HG03095 (cell line): Measurements from ENCODE around the gene MXD1.
"Not testable (repeated sequence)": the region's sequence is repeated elsewhere in the genome, so short reads cannot be mapped to it uniquely, and the experiment has no call there.

Experiments
- ATAC-seq: cut with Tn5 transposase; IDR thresholded peaks from one replicate; pipeline ENCODE4 v1.9.1; 2021; ENCODE audit warnings: moderate library complexity; ENCODE audit not compliant: unreplicated experiment

MXD1 gene

GRCh38 chr2:69914950-69915945, at the start of gene MXD1:
Gene MXD1 (plus strand): TSS chr2:69915109. CDS start chr2:69915331, 222 bp downstream.
- no peak for ATAC-seq

DNA sequence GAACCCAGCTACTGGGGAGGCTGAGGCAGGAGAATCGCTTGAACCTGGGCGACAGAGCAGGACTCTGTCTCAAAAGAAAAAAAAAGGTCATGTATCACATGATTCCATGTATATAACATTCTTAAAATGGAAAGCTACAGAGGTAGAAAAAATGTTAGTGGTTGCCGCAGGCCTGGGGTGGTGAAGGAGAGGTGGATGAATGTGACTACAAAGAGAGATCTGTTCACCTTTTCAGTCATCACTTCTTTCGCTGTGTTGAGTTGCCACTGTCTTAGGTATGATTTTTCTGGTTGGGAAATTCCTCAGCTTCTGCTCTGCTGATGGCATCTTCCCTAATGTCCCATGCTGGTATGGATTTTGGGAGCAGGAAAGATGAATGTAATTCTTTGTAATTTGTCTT, 26.5 kb upstream of the MXD1 start:
- ATAC-seq, result no peak

GRCh38 chr2:69889302-69889701, 25.6 kb upstream of the MXD1 start:
- ATAC-seq, result no peak

- ATAC-seq, result no peak
Measured at GRCh38 chr2:69890881-69891280, 24.0 kb upstream of the MXD1 start.

DNA sequence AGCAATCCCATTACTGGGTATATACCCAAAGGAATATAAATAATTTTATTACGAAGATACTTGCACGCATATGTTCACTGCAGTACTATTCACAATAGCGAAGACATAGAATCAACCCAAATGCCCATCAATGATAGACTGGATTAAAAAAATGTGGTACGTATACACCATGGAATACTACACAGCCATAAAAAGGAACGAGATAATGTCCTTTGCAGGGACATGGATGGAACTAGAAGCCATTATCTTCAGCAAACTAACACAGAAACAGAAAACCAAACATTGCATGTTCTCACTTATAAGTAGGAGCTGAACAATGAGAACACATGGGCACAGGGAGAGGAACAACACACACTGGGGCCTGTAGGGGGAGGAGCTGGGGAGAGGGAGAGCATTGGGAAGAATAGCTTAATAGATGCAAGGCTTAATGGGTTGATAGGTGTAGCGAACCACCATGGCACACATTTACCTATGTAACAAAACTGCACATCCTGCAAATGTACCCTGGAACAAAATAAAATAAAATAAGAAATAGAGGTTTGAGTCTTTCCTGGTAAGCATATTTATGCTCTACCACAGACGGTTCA, 22.0 kb upstream of the MXD1 start:
- not testable (repeated sequence) for ATAC-seq

DNA sequence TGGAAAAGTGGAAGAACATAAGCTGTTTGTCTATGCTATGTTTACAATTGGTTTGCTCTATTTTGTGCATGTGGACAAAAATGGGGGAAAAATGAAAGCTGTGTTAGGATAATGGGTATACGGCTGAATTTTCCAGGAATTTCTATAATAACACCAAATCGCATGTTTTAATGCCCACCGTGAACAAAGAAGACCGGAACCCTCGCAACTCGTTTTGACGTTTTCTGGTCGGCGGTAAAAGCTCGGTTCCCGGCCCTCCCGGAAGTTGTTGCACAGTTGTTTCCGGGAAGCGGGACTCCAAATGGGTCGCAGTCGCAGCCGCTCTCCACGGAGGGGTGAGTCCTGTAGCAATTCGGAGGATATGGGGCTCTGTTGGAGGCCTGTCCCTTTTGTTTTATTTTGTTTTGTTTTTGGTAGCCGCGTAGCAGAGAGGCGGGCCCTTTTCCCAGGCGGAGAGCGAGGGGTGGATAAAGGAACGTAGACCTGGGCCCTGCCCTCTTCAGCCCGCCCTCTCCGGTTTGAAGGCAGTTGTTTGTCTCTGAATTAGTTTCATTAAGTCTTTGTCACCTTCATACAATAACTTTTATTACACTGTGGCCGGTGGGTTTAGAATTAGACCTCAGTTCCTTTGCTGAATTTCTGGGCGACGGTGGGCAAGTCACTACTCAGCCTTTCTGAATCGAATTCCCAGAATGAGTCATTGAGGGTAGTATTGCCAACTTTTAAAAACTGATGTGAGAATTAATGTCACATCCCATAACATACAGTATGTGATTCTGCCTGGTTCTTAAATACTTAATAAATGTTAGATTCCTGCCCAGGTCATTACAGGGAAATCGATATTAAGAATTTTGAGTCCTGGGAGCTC, 21.0 kb upstream of the MXD1 start, which contains the start of gene SNRNP27:
Gene SNRNP27 (plus strand): TSS at position 273 of the 868 bp plus-strand sequence. CDS start 29 bp downstream, at position 302.
- peak; percentile 75 for ATAC-seq

DNA sequence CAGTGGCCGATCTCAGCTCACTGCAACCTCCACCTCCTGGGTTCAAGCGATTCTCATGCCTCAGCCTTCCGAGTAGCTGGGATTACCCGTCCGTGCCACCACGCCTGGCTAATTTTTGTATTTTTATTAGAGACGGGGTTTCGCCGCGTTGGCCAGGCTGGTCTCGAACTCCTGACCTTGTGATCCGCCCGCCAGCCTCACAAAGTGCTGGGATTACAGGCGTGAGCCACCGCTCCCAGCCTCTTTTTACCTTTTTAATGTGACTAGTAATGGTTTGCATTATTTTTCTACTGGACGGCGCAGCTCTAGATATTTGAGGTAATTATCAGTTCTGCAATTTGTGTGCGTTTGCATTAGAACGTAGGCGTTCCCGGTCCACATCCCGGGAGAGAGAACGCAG, 20.2 kb upstream of the MXD1 start:
- not testable (repeated sequence) for ATAC-seq

GRCh38 chr2:69902213-69902922, 12.5 kb upstream of the MXD1 start:
- no peak for ATAC-seq

- ATAC-seq, result no peak
Measured at GRCh38 chr2:69907216-69907615, 7.7 kb upstream of the MXD1 start.

- no peak for ATAC-seq
Measured at GRCh38 chr2:69911985-69912563, 2.8 kb upstream of the MXD1 start.

DNA sequence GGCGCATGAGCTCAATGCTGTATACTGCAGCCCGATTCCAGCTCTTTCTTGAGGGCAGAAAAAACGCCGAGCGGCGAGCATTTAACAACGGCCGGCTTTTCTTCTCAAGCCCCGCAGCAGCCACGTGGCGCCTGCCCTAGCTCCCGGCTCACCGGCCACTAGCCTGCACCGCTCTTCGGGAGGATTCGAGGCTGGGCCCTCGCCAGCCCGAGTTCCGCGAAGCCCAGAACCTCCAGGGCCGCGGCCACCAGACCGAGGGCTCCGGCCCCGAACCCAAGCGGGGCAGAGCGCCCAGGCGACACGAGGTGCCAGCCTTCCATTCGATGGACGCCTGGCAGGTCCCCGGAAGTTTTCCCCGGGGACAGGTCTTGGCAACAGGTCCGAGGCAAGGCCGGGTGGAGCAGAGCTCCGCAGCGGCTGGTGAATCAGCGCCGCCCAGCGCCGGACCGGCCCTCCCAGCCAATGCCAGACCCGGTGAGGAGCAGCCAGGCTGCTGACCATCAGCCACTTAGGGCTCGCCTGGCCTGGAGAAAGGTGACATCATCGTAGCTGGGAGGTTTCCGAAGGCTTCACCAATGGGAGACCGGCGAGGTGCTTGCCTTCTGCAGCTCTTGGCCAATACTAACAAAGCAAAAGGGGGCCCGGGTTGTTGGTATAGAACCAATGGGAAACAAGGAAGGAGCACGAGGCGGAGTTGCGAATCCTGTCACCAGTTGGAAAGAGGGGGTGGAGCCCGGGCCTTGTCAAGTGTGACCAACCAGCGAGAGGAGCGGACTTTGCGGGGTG, 552 bp upstream of the MXD1 start:
- peak; percentile 87 for ATAC-seq

GRCh38 chr2:69916106-69916505, 1.2 kb downstream of the MXD1 start:
- no peak for ATAC-seq

GRCh38 chr2:69917852-69918251, 2.9 kb downstream of the MXD1 start:
- no peak for ATAC-seq

- no peak for ATAC-seq
Measured at GRCh38 chr2:69918401-69918800, 3.5 kb downstream of the MXD1 start.

- ATAC-seq, result no peak
Measured at GRCh38 chr2:69923116-69923515, 8.2 kb downstream of the MXD1 start.

DNA sequence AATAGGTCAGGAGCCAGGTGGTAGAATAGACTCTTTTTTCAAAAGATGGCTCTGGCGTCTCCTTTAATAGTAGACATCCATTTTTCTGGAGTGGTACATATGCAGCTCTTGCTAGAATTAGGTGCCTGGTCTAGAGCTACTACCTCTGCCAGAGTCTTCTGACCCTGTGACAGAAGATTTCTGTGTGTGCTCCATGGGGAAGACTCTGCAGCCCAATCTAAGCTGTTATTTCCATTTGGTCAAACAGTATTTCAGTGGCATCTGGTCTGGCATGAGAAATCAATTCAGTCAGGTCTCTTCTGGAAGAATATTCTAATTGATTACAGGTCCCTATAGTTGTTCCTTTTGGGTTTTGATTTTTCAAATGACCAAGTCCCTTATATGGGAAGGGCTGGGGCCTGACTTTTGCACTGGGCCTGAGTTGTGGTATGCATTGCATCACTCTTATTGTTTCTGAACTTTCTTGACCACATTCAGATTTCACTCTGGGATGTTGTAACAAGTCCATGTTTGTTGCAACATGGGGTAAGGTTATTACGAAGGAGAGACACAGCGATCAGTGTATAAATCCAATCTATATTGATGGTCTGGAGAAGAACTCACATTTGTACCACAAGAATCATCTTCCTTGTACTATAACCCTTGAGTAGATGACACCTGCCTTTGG, 12.1 kb downstream of the MXD1 start:
- no peak for ATAC-seq

- no peak for ATAC-seq
Measured at GRCh38 chr2:69931832-69932595, 17.1 kb downstream of the MXD1 start.

DNA sequence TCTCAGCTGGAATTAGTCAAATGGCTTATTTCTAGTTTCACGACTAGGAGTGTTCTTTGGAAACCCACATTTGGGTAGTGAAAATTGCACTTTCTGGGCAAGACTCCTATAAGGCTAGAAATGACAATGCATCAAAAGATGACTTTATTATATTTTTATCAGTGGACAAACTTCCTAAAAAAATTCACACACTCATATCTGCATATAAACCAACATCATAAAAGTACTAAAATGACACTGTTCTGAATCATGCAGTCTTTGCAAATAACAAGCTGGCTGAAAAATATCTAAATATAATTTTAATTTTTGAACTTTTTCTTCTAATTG, 17.6 kb downstream of the MXD1 start:
- ATAC-seq, result no peak
